H9 (cell line): ENCODE results near the gene MDGA2. TPM values are rescaled to one million over a fixed set of nuclear protein-coding genes. Genes with fewer than 3 reads are reported as not detected.
"Not testable (repeated sequence)": the region's sequence is repeated elsewhere in the genome, so short reads cannot be mapped to it uniquely, and the experiment has no call there.

Experiments used
- DNase-seq: peaks from one replicate; pipeline ENCODE4 v3.0.0-alpha.2; 2017
- H2AFZ ChIP-seq: one replicate; pipeline ENCODE4 v1.6.1; 2013; ENCODE audit warnings: mild to moderate bottlenecking, low read length, control low read depth, moderate library complexity
- H2AK5ac ChIP-seq: 2 replicates; pipeline ENCODE4 v1.6.1; 2013; ENCODE audit warnings: low read length, control low read depth, mixed read lengths; ENCODE audit not compliant: insufficient read length
- H2BK120ac ChIP-seq: one replicate; pipeline ENCODE4 v1.6.1; 2013; ENCODE audit warnings: low read depth, mild to moderate bottlenecking, low read length, control low read depth, inconsistent platforms; ENCODE audit not compliant: poor library complexity, severe bottlenecking
- H2BK12ac ChIP-seq: 2 replicates; pipeline ENCODE4 v1.6.1; 2013; ENCODE audit warnings: low read length, control low read depth, mixed read lengths, low read depth; ENCODE audit not compliant: insufficient read length
- H2BK15ac ChIP-seq: 2 replicates; pipeline ENCODE4 v1.6.1; 2013; ENCODE audit warnings: low read depth, low read length, control low read depth
- H2BK20ac ChIP-seq: one replicate; pipeline ENCODE4 v1.6.1; 2013; ENCODE audit warnings: low read depth, mild to moderate bottlenecking, low read length, control low read depth, inconsistent platforms; ENCODE audit not compliant: poor library complexity, severe bottlenecking
- H2BK5ac ChIP-seq: 2 replicates; pipeline ENCODE4 v1.6.1; 2013; ENCODE audit warnings: low read length, control low read depth, mixed read lengths; ENCODE audit not compliant: insufficient read length
- H3K14ac ChIP-seq: 2 replicates; pipeline ENCODE4 v1.6.1; 2013; ENCODE audit warnings: low read length, control low read depth; ENCODE audit not compliant: insufficient read depth
- H3K18ac ChIP-seq: 2 replicates; pipeline ENCODE4 v1.6.1; 2013; ENCODE audit warnings: low read depth, mild to moderate bottlenecking, mixed read lengths, low read length, control low read depth; ENCODE audit not compliant: insufficient read length
- H3K23ac ChIP-seq: 2 replicates; pipeline ENCODE4 v1.6.1; 2013; ENCODE audit warnings: low read length, control low read depth, mixed read lengths, low read depth; ENCODE audit not compliant: insufficient read length
- H3K23me2 ChIP-seq: 2 replicates; pipeline ENCODE4 v1.6.1; 2013; ENCODE audit warnings: low read depth, mild to moderate bottlenecking, mixed read lengths, low read length, control low read depth; ENCODE audit not compliant: insufficient read length, poor library complexity, severe bottlenecking
- H3K27ac ChIP-seq: 2 replicates; pipeline ENCODE4 v1.5.1; 2013; ENCODE audit warnings: low read length, control low read depth, mixed read lengths, low read depth; ENCODE audit not compliant: insufficient read length
- H3K27me3 ChIP-seq: 2 replicates; pipeline ENCODE4 v1.6.1; 2013; ENCODE audit warnings: low read length, control low read depth, inconsistent platforms; ENCODE audit not compliant: insufficient read depth
- H3K4ac ChIP-seq: 2 replicates; pipeline ENCODE4 v1.6.1; 2013; ENCODE audit warnings: low read depth, mild to moderate bottlenecking, control low read depth, inconsistent platforms, low read length, moderate library complexity
- H3K4me1 ChIP-seq: 2 replicates; pipeline ENCODE4 v1.6.1; 2013; ENCODE audit warnings: low read length, control low read depth, inconsistent platforms; ENCODE audit not compliant: insufficient read depth
- H3K4me2 ChIP-seq: 2 replicates; pipeline ENCODE4 v1.6.1; 2013; ENCODE audit warnings: low read length, control low read depth, mixed read lengths; ENCODE audit not compliant: insufficient read length, insufficient read depth
- H3K56ac ChIP-seq: 2 replicates; pipeline ENCODE4 v1.6.1; 2013; ENCODE audit warnings: low read depth, mild to moderate bottlenecking, mixed read lengths, low read length, control low read depth; ENCODE audit not compliant: insufficient read length
- H3K79me1 ChIP-seq: 2 replicates; pipeline ENCODE4 v1.6.1; 2013; ENCODE audit warnings: low read depth, mild to moderate bottlenecking, moderate library complexity, low read length, control low read depth, inconsistent platforms; ENCODE audit not compliant: insufficient read depth, poor library complexity, severe bottlenecking
- H3K79me2 ChIP-seq: 2 replicates; pipeline ENCODE4 v1.6.1; 2013; ENCODE audit warnings: low read length, control low read depth, inconsistent platforms; ENCODE audit not compliant: insufficient read depth
- H3K9ac ChIP-seq: 2 replicates; pipeline ENCODE4 v1.6.1; 2013; ENCODE audit warnings: low read length, control low read depth, mixed read lengths; ENCODE audit not compliant: insufficient read length; ENCODE audit errors: extremely low read depth
- H3K9me3 ChIP-seq: one replicate; pipeline ENCODE4 v1.6.1; 2013; ENCODE audit warnings: low read depth, low read length, inconsistent platforms; ENCODE audit not compliant: control insufficient read depth
- H3T11ph ChIP-seq: one replicate; pipeline ENCODE4 v1.6.1; 2013; ENCODE audit warnings: mild to moderate bottlenecking, low read length, control low read depth, inconsistent platforms
- H4K20me1 ChIP-seq: one replicate; pipeline ENCODE4 v1.6.1; 2013; ENCODE audit not compliant: control insufficient read depth, insufficient read length, insufficient read depth
- H4K5ac ChIP-seq: 2 replicates; pipeline ENCODE4 v1.6.1; 2013; ENCODE audit warnings: low read depth, mild to moderate bottlenecking, mixed read lengths, low read length, control low read depth; ENCODE audit not compliant: insufficient read length
- H4K8ac ChIP-seq: replicated peaks from 2 replicates; pipeline ENCODE4 v1.6.1; 2013; ENCODE audit warnings: low read length, control low read depth, mixed read lengths, low read depth; ENCODE audit not compliant: insufficient read length
- H4K91ac ChIP-seq: 2 replicates; pipeline ENCODE4 v1.6.1; 2013; ENCODE audit warnings: low read depth, mild to moderate bottlenecking, moderate library complexity, mixed read lengths, low read length, control low read depth; ENCODE audit not compliant: insufficient read length
- H3K27ac Mint-ChIP-seq, 3 experiments: 2 replicates in 2 of 3; 3 replicates in 1 of 3; pipeline ENCODE4 v1.8.0; 2020 to 2021; ENCODE audit warnings: mixed read lengths in 3 of 3, mild to moderate bottlenecking in 1 of 3, moderate library complexity in 1 of 3
- H3K27me3 Mint-ChIP-seq: 2 replicates; pipeline ENCODE4 v1.8.0; 2021; ENCODE audit warnings: low read depth, mild to moderate bottlenecking, moderate library complexity, mixed read lengths
- H3K36me3 Mint-ChIP-seq, 3 experiments: 2 replicates in 2 of 3; 3 replicates in 1 of 3; pipeline ENCODE4 v1.8.0; 2020 to 2021; ENCODE audit warnings: low read depth in 3 of 3, mixed read lengths in 3 of 3; ENCODE audit not compliant: insufficient read depth in 1 of 3
- H3K4me1 Mint-ChIP-seq, 2 experiments: 2 replicates each; pipeline ENCODE4 v1.8.0; 2020; ENCODE audit warnings: mixed read lengths in 2 of 2
- H3K4me3 Mint-ChIP-seq, 2 experiments: 2 replicates in 1 of 2; 3 replicates in 1 of 2; pipeline ENCODE4 v1.8.0; 2020 to 2021; ENCODE audit warnings: mild to moderate bottlenecking in 2 of 2, mixed read lengths in 2 of 2, moderate library complexity in 1 of 2
- H3K9me3 Mint-ChIP-seq, 2 experiments: 2 replicates in 1 of 2; 3 replicates in 1 of 2; pipeline ENCODE4 v1.8.0; 2020; ENCODE audit warnings: mild to moderate bottlenecking in 2 of 2, mixed read lengths in 2 of 2, moderate library complexity in 1 of 2
- WGBS: extraction: QIAGEN DNeasy Blood & Tissue Kit; methylation state at CpG from one replicate; pipeline ENCODE4 v1.1.7; 2013; ENCODE audit warnings: missing lambda C conversion rate, low lambda C conversion rate, mixed read lengths; ENCODE audit not compliant: insufficient read length; ENCODE audit errors: extremely low coverage; 5-methylcytosine and 5-hydroxymethylcytosine counted together
- total RNA-seq: library from RNA; stranded (reverse); gene quantifications from 2 replicates; pipeline ENCODE4 v1.2.1, GENCODE V29; 2021
- TF ChIP-seq, protein P1 (sequence below): fragments of 200-600 bp; sonication (generic); conservative IDR thresholded peaks from 3 replicates; pipeline ENCODE4 v1.8.0; 2021; ENCODE audit warnings: antibody characterized with exemption, mild to moderate bottlenecking

The MDGA2 gene
- total RNA-seq, 1 experiment from 2014 or later: 1.9 TPM

DNA sequence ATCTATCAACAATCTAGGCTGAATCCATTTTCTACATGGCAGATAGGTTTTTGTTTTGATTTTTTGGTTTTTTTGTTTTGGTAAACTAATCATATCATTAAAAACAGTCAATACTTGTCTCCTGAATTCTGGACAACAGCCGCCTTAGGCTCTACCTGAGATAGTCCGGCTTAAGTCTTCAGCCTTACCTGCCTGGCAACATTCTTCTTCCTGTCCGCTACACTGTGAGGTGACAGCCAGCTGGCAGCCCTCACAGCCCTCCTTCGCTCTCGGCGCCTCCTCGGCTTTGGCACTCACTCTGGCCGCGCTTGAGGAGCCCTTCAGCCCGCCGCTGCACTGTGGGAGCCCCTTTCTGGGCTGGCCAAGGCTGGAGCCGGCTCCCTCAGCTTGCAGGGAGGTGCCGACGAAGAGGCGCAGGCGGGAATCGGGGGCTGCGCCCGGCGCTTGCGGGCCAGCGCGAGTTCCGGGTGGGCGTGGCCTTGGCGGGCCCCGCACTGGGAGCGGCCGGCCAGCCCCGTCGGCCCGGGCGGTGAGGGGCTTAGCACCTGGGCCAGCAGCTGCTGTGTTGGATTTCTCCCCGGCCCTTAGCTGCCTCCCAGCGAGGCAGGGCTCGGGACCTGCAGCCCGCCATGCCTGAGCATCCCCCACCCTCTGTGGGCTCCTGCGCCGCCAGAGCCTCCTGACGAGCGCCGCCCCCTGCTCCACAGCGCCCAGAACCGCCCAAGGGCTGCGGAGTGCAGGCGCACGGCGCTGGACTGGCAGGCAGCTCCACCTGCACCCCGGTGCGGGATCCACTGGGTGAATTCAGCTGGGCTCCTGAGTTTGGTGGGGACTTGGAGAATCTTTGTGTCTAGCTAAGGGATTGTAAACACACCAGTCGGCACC is 49.0 kb downstream of the MDGA2 start:
- Histone ChIP-seq H3T11ph (no peak overlapping the region), H4K5ac (no peak overlapping the region), H2BK15ac (no peak overlapping the region), H4K20me1 (no peaks in the 10 kb centered on the region), H3K23me2 (no peaks in the 10 kb centered on the region), H4K8ac (no peak overlapping the region), H3K4ac (no peak overlapping the region), H2BK20ac (no peak overlapping the region), H3K79me1 (no peaks in the 10 kb centered on the region), H2BK120ac (no peak overlapping the region), H3K9ac (no peak overlapping the region), H2AFZ (no peak overlapping the region), H3K9me3 (no peaks in the 10 kb centered on the region), H3K18ac (no peak overlapping the region), H3K23ac (no peak overlapping the region), H3K14ac (no peak overlapping the region), H3K56ac (no peak overlapping the region), H2AK5ac (no peak overlapping the region), H4K91ac (no peak overlapping the region), H3K79me2 (no peaks in the 10 kb centered on the region), H3K27me3 (no peaks in the 10 kb centered on the region), H3K4me2 (no peak overlapping the region), H2BK5ac (no peak overlapping the region), H2BK12ac (no peak overlapping the region), H3K27ac (no peak overlapping the region), H3K4me1 (no peaks in the 10 kb centered on the region; the same call in 1 of the 2 replicates)
- H3K4me1 Mint-ChIP-seq: no peaks in the 10 kb centered on the region
- peaks cover 0 to 6% (median 4%) of the 10 kb centered on the region in 3 experiments; a peak in 4 of 7 replicates for H3K36me3 Mint-ChIP-seq
- TF ChIP-seq, protein P1, sequence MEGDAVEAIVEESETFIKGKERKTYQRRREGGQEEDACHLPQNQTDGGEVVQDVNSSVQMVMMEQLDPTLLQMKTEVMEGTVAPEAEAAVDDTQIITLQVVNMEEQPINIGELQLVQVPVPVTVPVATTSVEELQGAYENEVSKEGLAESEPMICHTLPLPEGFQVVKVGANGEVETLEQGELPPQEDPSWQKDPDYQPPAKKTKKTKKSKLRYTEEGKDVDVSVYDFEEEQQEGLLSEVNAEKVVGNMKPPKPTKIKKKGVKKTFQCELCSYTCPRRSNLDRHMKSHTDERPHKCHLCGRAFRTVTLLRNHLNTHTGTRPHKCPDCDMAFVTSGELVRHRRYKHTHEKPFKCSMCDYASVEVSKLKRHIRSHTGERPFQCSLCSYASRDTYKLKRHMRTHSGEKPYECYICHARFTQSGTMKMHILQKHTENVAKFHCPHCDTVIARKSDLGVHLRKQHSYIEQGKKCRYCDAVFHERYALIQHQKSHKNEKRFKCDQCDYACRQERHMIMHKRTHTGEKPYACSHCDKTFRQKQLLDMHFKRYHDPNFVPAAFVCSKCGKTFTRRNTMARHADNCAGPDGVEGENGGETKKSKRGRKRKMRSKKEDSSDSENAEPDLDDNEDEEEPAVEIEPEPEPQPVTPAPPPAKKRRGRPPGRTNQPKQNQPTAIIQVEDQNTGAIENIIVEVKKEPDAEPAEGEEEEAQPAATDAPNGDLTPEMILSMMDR: no peak
- H3K4me3 Mint-ChIP-seq: no peak overlapping the region
- no peaks in the 10 kb centered on the region for H3K27me3 Mint-ChIP-seq
- H3K9me3 Mint-ChIP-seq: peaks cover 8 to 10% of the 10 kb centered on the region in 2 experiments; a peak in 4 of 5 replicates
- no CpG with 5 or more reads among the region's 51 CpGs for WGBS
- no peak overlapping the region for H3K27ac Mint-ChIP-seq
- no peak for DNase-seq

DNA sequence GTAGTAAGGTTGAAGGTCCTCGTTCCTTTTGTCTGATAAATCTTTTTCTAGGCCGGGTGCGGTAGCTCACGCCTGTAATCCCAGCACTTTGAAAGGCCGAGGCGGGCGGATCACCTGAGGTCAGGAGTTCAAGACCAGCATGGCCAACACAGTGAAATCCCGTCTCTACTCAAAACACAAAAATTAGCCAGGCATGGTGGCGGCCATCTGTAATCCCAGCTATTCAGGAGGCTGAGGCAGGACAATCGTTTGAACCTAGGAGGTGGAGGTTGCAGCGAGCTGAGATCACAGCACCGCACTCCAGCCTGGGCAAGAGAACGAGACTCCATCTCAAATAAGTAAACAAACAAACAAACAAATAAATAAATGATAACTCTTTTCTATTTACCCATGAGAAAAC is 51.3 kb downstream of the MDGA2 start:
- H3K14ac ChIP-seq, DNase-seq, H2AFZ ChIP-seq: not testable (repeated sequence)

More for the DNA sequence above, 51.3 kb downstream of the MDGA2 start:
- H4K8ac ChIP-seq, H2BK5ac ChIP-seq, H3K4me2 ChIP-seq, H2BK120ac ChIP-seq, H3K4ac ChIP-seq, H3K4me1 ChIP-seq, H2BK12ac ChIP-seq, H3K18ac ChIP-seq, H3K36me3 Mint-ChIP-seq, H3T11ph ChIP-seq, H3K4me3 Mint-ChIP-seq, H3K79me2 ChIP-seq, H3K56ac ChIP-seq, H3K23ac ChIP-seq, H3K23me2 ChIP-seq, H3K9me3 ChIP-seq, H3K27ac ChIP-seq, H3K9ac ChIP-seq, H2BK15ac ChIP-seq, H4K5ac ChIP-seq, H3K27me3 ChIP-seq, H3K27ac Mint-ChIP-seq, H3K4me1 Mint-ChIP-seq, H4K91ac ChIP-seq, H3K79me1 ChIP-seq, H2AK5ac ChIP-seq, H3K27me3 Mint-ChIP-seq, H2BK20ac ChIP-seq, H4K20me1 ChIP-seq: not testable (repeated sequence)
- no CpG with 5 or more reads among the region's 13 CpGs for WGBS
- H3K9me3 Mint-ChIP-seq: peaks cover 8 to 10% of the 10 kb centered on the region in 2 experiments; a peak in 4 of 5 replicates
